ENCODE results near the gene PROX1.

GRCh38 chr1:214010717-214011116 is 22.9 kb downstream of the PROX1 start:
- TF ChIP-seq CTCF (IDR thresholded peaks at IDR 0.05; ENCODE audit: poor library complexity) (no peak), EZH2 (IDR thresholded peaks at IDR 0.05; ENCODE audit: borderline replicate concordance) (no peak), EZH2phosphoT487 (IDR thresholded peaks at IDR 0.05; ENCODE audit: low read depth, severe bottlenecking, unreplicated experiment) (no peak)
